Heart left ventricle (tissue), 13 donors: ENCODE measurements around the gene ZSCAN10.
"Not testable (repeated sequence)": the region's sequence is repeated elsewhere in the genome, so short reads cannot be mapped to it uniquely, and the experiment has no call there.

Source experiments
- POLR2A ChIP-seq, 2 donors: fragments of 450-650 bp; IDR thresholded peaks; one replicate each; pipeline ENCODE4 v1.6.1; 2017; ENCODE audit warnings: antibody characterized with exemption in 2 of 2, mild to moderate bottlenecking in 2 of 2, moderate library complexity in 2 of 2
- TF ChIP-seq, protein P1 (sequence below), 12 donors: fragments of 200-600 bp; sonication (generic) in 4 of 12; IDR thresholded peaks; one replicate each; pipeline versions ENCODE4 v1.5.0 to v1.8.0; 2018 to 2022; ENCODE audit warnings: antibody characterized with exemption in 12 of 12, mild to moderate bottlenecking in 5 of 12
- donor health status: ischemic (EF 13 %, LVEDD 7.1; RV severe dilation, severe dysfunction).
- donor health status: DM: no; HTN: yes; CAD: no.
- donor health status: DM: no; HTN: no; CAD: no.
- donor health status: ischemic (EF 25% LVEDD 6.9; RV normal size, moderate dysfunction).
- donor health status: ischemic (EF 25% LVEDD 5.7; RV mildly dilated, moderate dysfunction).
- donor health status: ischemic (EF 35%, LVEDD 5.7; RV mildly dilated, moderate dysfunction).
- donor health status: nonischemic (EF 11% LVEDD 7.7; RV severe dilation, severe dysfunction).
- donor health status: DM: yes; HTN: yes; CAD: no.
- donor health status: PGD.
- donor health status: ischemic (EF 29% LVEDD 5.4; RV normal size, mild dysfunction).
- donor health status: nonischemic (EF 23%, LVEDD 6.1; RV moderate dilation, normal function).

GRCh38 chr16:3052571-3053329, 46.3 kb downstream of the ZSCAN10 start:
- TF ChIP-seq, protein P1, sequence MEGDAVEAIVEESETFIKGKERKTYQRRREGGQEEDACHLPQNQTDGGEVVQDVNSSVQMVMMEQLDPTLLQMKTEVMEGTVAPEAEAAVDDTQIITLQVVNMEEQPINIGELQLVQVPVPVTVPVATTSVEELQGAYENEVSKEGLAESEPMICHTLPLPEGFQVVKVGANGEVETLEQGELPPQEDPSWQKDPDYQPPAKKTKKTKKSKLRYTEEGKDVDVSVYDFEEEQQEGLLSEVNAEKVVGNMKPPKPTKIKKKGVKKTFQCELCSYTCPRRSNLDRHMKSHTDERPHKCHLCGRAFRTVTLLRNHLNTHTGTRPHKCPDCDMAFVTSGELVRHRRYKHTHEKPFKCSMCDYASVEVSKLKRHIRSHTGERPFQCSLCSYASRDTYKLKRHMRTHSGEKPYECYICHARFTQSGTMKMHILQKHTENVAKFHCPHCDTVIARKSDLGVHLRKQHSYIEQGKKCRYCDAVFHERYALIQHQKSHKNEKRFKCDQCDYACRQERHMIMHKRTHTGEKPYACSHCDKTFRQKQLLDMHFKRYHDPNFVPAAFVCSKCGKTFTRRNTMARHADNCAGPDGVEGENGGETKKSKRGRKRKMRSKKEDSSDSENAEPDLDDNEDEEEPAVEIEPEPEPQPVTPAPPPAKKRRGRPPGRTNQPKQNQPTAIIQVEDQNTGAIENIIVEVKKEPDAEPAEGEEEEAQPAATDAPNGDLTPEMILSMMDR (IDR thresholded peaks at IDR 0.05), result not testable (repeated sequence)
- not testable (repeated sequence) for TF ChIP-seq POLR2A (IDR thresholded peaks at IDR 0.05)
